ENCODE measurements around the gene PTPRN.

The PTPRN gene

GRCh38 chr2:219247678-219248642 is 61.2 kb downstream of the PTPRN start:
- Histone ChIP-seq H3K36me3 (ENCODE audit: insufficient read depth, low read depth, low read length) (peaks cover 30% of the 10 kb centered on the region), H3K9ac (ENCODE audit: low read depth, low read length) (no peak overlapping the region), H3K27me3 (ENCODE audit: insufficient read depth, low read length) (peaks cover 19% of the 10 kb centered on the region), H3K27ac (ENCODE audit: low read length) (no peak overlapping the region), H3K4me3 (ENCODE audit: low read length) (no peak overlapping the region), H3K9me3 (ENCODE audit: insufficient read depth, low read depth, low read length) (no peaks in the 10 kb centered on the region), H3K4me1 (ENCODE audit: insufficient read depth, low read length) (peaks cover 18% of the 10 kb centered on the region)

GRCh38 chr2:219246559-219246958 is 62.6 kb downstream of the PTPRN start:
- Histone ChIP-seq H3K4me3 (ENCODE audit: low read length) (peak overlapping the region; percentile 97; the same call in 1 of the 2 replicates), H3K27me3 (ENCODE audit: insufficient read depth, low read length) (peaks cover 5% of the 10 kb centered on the region), H3K27ac (ENCODE audit: low read length) (no peak overlapping the region), H3K9me3 (ENCODE audit: insufficient read depth, low read depth, low read length) (no peaks in the 10 kb centered on the region), H3K36me3 (ENCODE audit: insufficient read depth, low read depth, low read length) (peaks cover 30% of the 10 kb centered on the region), H3K4me1 (ENCODE audit: insufficient read depth, low read length) (peaks cover 11% of the 10 kb centered on the region), H3K9ac (ENCODE audit: low read depth, low read length) (peak overlapping the region; percentile 98; the same call in 1 of the 2 replicates)

GRCh38 chr2:219245899-219246230 is 63.3 kb downstream of the PTPRN start:
- Histone ChIP-seq H3K27ac (ENCODE audit: low read length) (peak overlapping the region; percentile 69), H3K36me3 (ENCODE audit: insufficient read depth, low read depth, low read length) (peaks cover 30% of the 10 kb centered on the region), H3K27me3 (ENCODE audit: insufficient read depth, low read length) (no peaks in the 10 kb centered on the region), H3K4me1 (ENCODE audit: insufficient read depth, low read length) (peaks cover 11% of the 10 kb centered on the region), H3K9ac (ENCODE audit: low read depth, low read length) (peak overlapping the region; percentile 98), H3K4me3 (ENCODE audit: low read length) (peak overlapping the region; percentile 97), H3K9me3 (ENCODE audit: insufficient read depth, low read depth, low read length) (no peaks in the 10 kb centered on the region)

- Histone ChIP-seq H3K9me3 (ENCODE audit: insufficient read depth, low read depth, low read length) (no peaks in the 10 kb centered on the region), H3K27me3 (ENCODE audit: insufficient read depth, low read length) (no peaks in the 10 kb centered on the region), H3K27ac (ENCODE audit: low read length) (peak within 1 kb of the TSS; percentile 69), H3K9ac (ENCODE audit: low read depth, low read length) (peak within 1 kb of the TSS; percentile 98), H3K4me3 (ENCODE audit: low read length) (peak within 1 kb of the TSS; percentile 97), H3K4me1 (ENCODE audit: insufficient read depth, low read length) (peaks cover 11% of the 10 kb centered on the region), H3K36me3 (ENCODE audit: insufficient read depth, low read depth, low read length) (peaks cover 25% of the 10 kb centered on the region)
Measured at GRCh38 chr2:219245148-219245898, 63.9 kb downstream of the PTPRN start, which contains the start of the genes GLB1L and STK16. TSS of gene GLB1L (minus strand) at chr2:219245444. CDS start at chr2:219243573, 1,871 bp downstream. TSS of gene STK16 (plus strand) at chr2:219245479. CDS start at chr2:219246000, 521 bp downstream.

- peak overlapping the region; percentile 97 for H3K4me3 ChIP-seq (ENCODE audit: low read length)
- peak overlapping the region; percentile 69 for H3K27ac ChIP-seq (ENCODE audit: low read length)
- peaks cover 20% of the 10 kb centered on the region for H3K36me3 ChIP-seq (ENCODE audit: insufficient read depth, low read depth, low read length)
- H3K4me1 ChIP-seq (ENCODE audit: insufficient read depth, low read length), result peaks cover 11% of the 10 kb centered on the region
- H3K9ac ChIP-seq (ENCODE audit: low read depth, low read length), result peak overlapping the region; percentile 98; the same call in 1 of the 2 replicates
- H3K9me3 ChIP-seq (ENCODE audit: insufficient read depth, low read depth, low read length), result no peaks in the 10 kb centered on the region
- no peaks in the 10 kb centered on the region for H3K27me3 ChIP-seq (ENCODE audit: insufficient read depth, low read length)
Measured at GRCh38 chr2:219244789-219245147, 64.4 kb downstream of the PTPRN start.

GRCh38 chr2:219243291-219243761 is 65.9 kb downstream of the PTPRN start:
- H3K9me3 ChIP-seq (ENCODE audit: insufficient read depth, low read depth, low read length), result no peaks in the 10 kb centered on the region
- no peak overlapping the region for H3K4me3 ChIP-seq (ENCODE audit: low read length)
- H3K9ac ChIP-seq (ENCODE audit: low read depth, low read length), result no peak overlapping the region
- H3K27me3 ChIP-seq (ENCODE audit: insufficient read depth, low read length), result no peaks in the 10 kb centered on the region
- peaks cover 4% of the 10 kb centered on the region; the same call in 1 of the 2 replicates for H3K4me1 ChIP-seq (ENCODE audit: insufficient read depth, low read length)
- peaks cover 13% of the 10 kb centered on the region for H3K36me3 ChIP-seq (ENCODE audit: insufficient read depth, low read depth, low read length)
- no peak overlapping the region for H3K27ac ChIP-seq (ENCODE audit: low read length)

Measured in iPS-20b (cell line).